ENCODE measurements around the gene FAM118B.

The FAM118B gene

GRCh38 chr11:126181939-126182730 lies 29.4 kb upstream of the FAM118B start:
- H3K36me3 ChIP-seq (ENCODE audit: insufficient read depth, low read length) = no peaks in the 10 kb centered on the region
- no peaks in the 10 kb centered on the region for H3K9me2 ChIP-seq (ENCODE audit: low read depth, low read length)
- no peaks in the 10 kb centered on the region for H3K4me1 ChIP-seq (ENCODE audit: insufficient read depth, low read length, severe bottlenecking)
- H2AFZ ChIP-seq (ENCODE audit: low read length) = no peak overlapping the region
- H3K4me2 ChIP-seq (ENCODE audit: low read length) = no peak overlapping the region
- no peaks in the 10 kb centered on the region for H3K9me3 ChIP-seq (ENCODE audit: low read length)
- no peak overlapping the region for H3K4me3 ChIP-seq (ENCODE audit: low read depth, low read length, poor library complexity, severe bottlenecking)
- no peaks in the 10 kb centered on the region for H4K20me1 ChIP-seq (ENCODE audit: insufficient read depth, low read length)
- H3K9ac ChIP-seq (ENCODE audit: low read length) = no peak overlapping the region
- H3F3A ChIP-seq (ENCODE audit: insufficient read depth, low read length) = no peaks in the 10 kb centered on the region
- no peaks in the 10 kb centered on the region for H3K79me2 ChIP-seq (ENCODE audit: insufficient read depth, low read length)
- no peaks in the 10 kb centered on the region for H3K27me3 ChIP-seq (ENCODE audit: insufficient read depth, low read length)
- no peak overlapping the region for H3K27ac ChIP-seq (ENCODE audit: low read depth, low read length, poor library complexity, severe bottlenecking)
- TF ChIP-seq CTCF (IDR thresholded peaks at IDR 0.05; ENCODE audit: low read length) (no peak), EZH2 (IDR thresholded peaks at IDR 0.05; ENCODE audit: borderline replicate concordance, low read length) (no peak)

- Histone ChIP-seq H3K9me3 (ENCODE audit: low read length) (no peaks in the 10 kb centered on the region), H3F3A (ENCODE audit: insufficient read depth, low read length) (no peaks in the 10 kb centered on the region), H3K36me3 (ENCODE audit: insufficient read depth, low read length) (no peaks in the 10 kb centered on the region), H3K9me2 (ENCODE audit: low read depth, low read length) (no peaks in the 10 kb centered on the region), H2AFZ (ENCODE audit: low read length) (no peak overlapping the region), H3K4me2 (ENCODE audit: low read length) (no peak overlapping the region), H3K9ac (ENCODE audit: low read length) (no peak overlapping the region), H3K27ac (ENCODE audit: low read depth, low read length, poor library complexity, severe bottlenecking) (no peak overlapping the region), H4K20me1 (ENCODE audit: insufficient read depth, low read length) (no peaks in the 10 kb centered on the region), H3K4me3 (ENCODE audit: low read depth, low read length, poor library complexity, severe bottlenecking) (no peak overlapping the region), H3K4me1 (ENCODE audit: insufficient read depth, low read length, severe bottlenecking) (peaks cover under 1% of the 10 kb centered on the region), H3K27me3 (ENCODE audit: insufficient read depth, low read length) (no peaks in the 10 kb centered on the region), H3K79me2 (ENCODE audit: insufficient read depth, low read length) (no peaks in the 10 kb centered on the region)
- TF ChIP-seq EZH2 (IDR thresholded peaks at IDR 0.05; ENCODE audit: borderline replicate concordance, low read length) (no peak), CTCF (IDR thresholded peaks at IDR 0.05; ENCODE audit: low read length) (no peak)
Measured at GRCh38 chr11:126182787-126183445, 28.7 kb upstream of the FAM118B start.

- H3K9me2 ChIP-seq (ENCODE audit: low read depth, low read length) = no peaks in the 10 kb centered on the region
- no peak overlapping the region for H2AFZ ChIP-seq (ENCODE audit: low read length)
- no peaks in the 10 kb centered on the region for H3K27me3 ChIP-seq (ENCODE audit: insufficient read depth, low read length)
- peaks cover 18% of the 10 kb centered on the region for H3K4me1 ChIP-seq (ENCODE audit: insufficient read depth, low read length, severe bottlenecking)
- H3K4me2 ChIP-seq (ENCODE audit: low read length) = no peak overlapping the region
- no peaks in the 10 kb centered on the region for H3K36me3 ChIP-seq (ENCODE audit: insufficient read depth, low read length)
- H4K20me1 ChIP-seq (ENCODE audit: insufficient read depth, low read length) = no peaks in the 10 kb centered on the region
- no peaks in the 10 kb centered on the region for H3F3A ChIP-seq (ENCODE audit: insufficient read depth, low read length)
- no peak overlapping the region for H3K9ac ChIP-seq (ENCODE audit: low read length)
- no peaks in the 10 kb centered on the region for H3K79me2 ChIP-seq (ENCODE audit: insufficient read depth, low read length)
- H3K9me3 ChIP-seq (ENCODE audit: low read length) = no peaks in the 10 kb centered on the region
- H3K27ac ChIP-seq (ENCODE audit: low read depth, low read length, poor library complexity, severe bottlenecking) = no peak overlapping the region
- TF ChIP-seq CTCF (IDR thresholded peaks at IDR 0.05; ENCODE audit: low read length) (no peak), EZH2 (IDR thresholded peaks at IDR 0.05; ENCODE audit: borderline replicate concordance, low read length) (no peak)
- H3K4me3 ChIP-seq (ENCODE audit: low read depth, low read length, poor library complexity, severe bottlenecking) = no peak overlapping the region
Measured at GRCh38 chr11:126185259-126186024, 26.1 kb upstream of the FAM118B start.
